B cell (primary cell): Measurements from ENCODE around the gene IQCK. TPM values are rescaled to one million over a fixed set of nuclear protein-coding genes. Genes with fewer than 3 reads are reported as not detected.

Experiments
- ATAC-seq: fragments of 200-7000 bp; cut with Tn5 transposase; one replicate; pipeline ENCODE4 v1.10.0; 2021; ENCODE audit warnings: low read depth, mild to moderate bottlenecking, moderate number of reproducible peaks, moderate library complexity
- CTCF ChIA-PET: fragments of 350-600 bp; sonication (Branson Sonifier 250); formaldehyde crosslinking; loops from one replicate; lab custom pipeline; 2021; ENCODE audit warnings: antibody characterized with exemption, inconsistent platforms; lab: Charles Lee
- POLR2A ChIA-PET: fragments of 350-600 bp; sonication (Branson Sonifier 250); formaldehyde crosslinking; loops from one replicate; lab custom pipeline; 2021; ENCODE audit warnings: antibody characterized with exemption; lab: Charles Lee
- DNase-seq: peaks from one replicate; pipeline ENCODE4 v3.0.0; 2013
- H2AFZ ChIP-seq: 2 replicates; pipeline ENCODE4 v1.6.1; 2012; ENCODE audit warnings: mild to moderate bottlenecking, low read depth, low read length; ENCODE audit not compliant: insufficient read depth, poor library complexity, severe bottlenecking
- H3K27ac ChIP-seq, 2 donors: 1 replicate in 1 of 2; 2 replicates in 1 of 2; pipeline ENCODE4 v1.5.1; 2012 to 2013; ENCODE audit warnings: low read length in 2 of 2, mild to moderate bottlenecking in 2 of 2, moderate library complexity in 1 of 2
- H3K27me3 ChIP-seq, 4 experiments: fragments of 200-600 bp in 1 of 4; sonication (generic) in 1 of 4; replicated peaks in 1 of 4; 1 replicate in 2 of 4; 2 replicates in 2 of 4; pipeline versions ENCODE4 v1.6.1 to v1.7.0; 2013 to 2016; ENCODE audit warnings: low read length in 3 of 4, mild to moderate bottlenecking in 2 of 4, mixed read lengths in 1 of 4, moderate library complexity in 1 of 4; ENCODE audit not compliant: insufficient read depth in 4 of 4, control insufficient read depth in 3 of 4; ENCODE audit errors: control extremely low read depth in 1 of 4
- H3K36me3 ChIP-seq, 2 experiments: replicated peaks in 1 of 2; 1 replicate in 1 of 2; 2 replicates in 1 of 2; pipeline versions ENCODE4 v1.6.1 to v1.7.1; 2013; ENCODE audit warnings: low read length in 1 of 2; ENCODE audit not compliant: insufficient read depth in 2 of 2, control insufficient read depth in 1 of 2; ENCODE audit errors: control extremely low read depth in 1 of 2, extremely low read depth in 1 of 2
- H3K4me1 ChIP-seq, 2 donors: fragments of 200-600 bp in 1 of 2; sonication (generic) in 1 of 2; 1 replicate in 1 of 2; 2 replicates in 1 of 2; pipeline versions ENCODE4 v1.5.1 to v1.6.1; 2013 to 2017; ENCODE audit warnings: low read length in 2 of 2; ENCODE audit not compliant: control insufficient read depth in 2 of 2, insufficient read depth in 2 of 2
- H3K4me2 ChIP-seq: replicated peaks from 2 replicates; pipeline ENCODE3; 2012; ENCODE audit warnings: mild to moderate bottlenecking, low read depth, low read length; ENCODE audit not compliant: poor library complexity, severe bottlenecking
- H3K4me3 ChIP-seq, 5 experiments: fragments of 200-600 bp in 1 of 5; sonication (generic) in 1 of 5; 1 replicate in 3 of 5; 2 replicates in 2 of 5; pipeline versions ENCODE4 v1.5.1 to v1.7.0; 2011 to 2016; ENCODE audit warnings: low read length in 4 of 5, mild to moderate bottlenecking in 4 of 5, low read depth in 2 of 5, control low read depth in 1 of 5, moderate library complexity in 1 of 5; ENCODE audit not compliant: insufficient read depth in 1 of 5; ENCODE audit errors: control extremely low read depth in 1 of 5, extremely low read depth in 1 of 5
- H3K79me2 ChIP-seq: fragments of 200-600 bp; sonication (generic); one replicate; pipeline ENCODE4 v1.6.0; 2016; ENCODE audit warnings: low read length; ENCODE audit not compliant: control insufficient read depth, insufficient read depth
- H3K9ac ChIP-seq: fragments of 200-600 bp; sonication (generic); 2 replicates; pipeline ENCODE4 v1.6.1; 2017; ENCODE audit warnings: mild to moderate bottlenecking, low read length, moderate library complexity
- H3K9me3 ChIP-seq, 3 donors: one replicate each; pipeline versions ENCODE4 v1.6.1 to v1.7.1; 2013; ENCODE audit warnings: low read length in 2 of 3; ENCODE audit not compliant: control insufficient read depth in 2 of 3, insufficient read depth in 1 of 3; ENCODE audit errors: control extremely low read depth in 1 of 3
- H4K20me1 ChIP-seq: 2 replicates; pipeline ENCODE4 v1.6.0; 2012; ENCODE audit warnings: mild to moderate bottlenecking, low read length; ENCODE audit not compliant: insufficient read depth, control insufficient read depth, poor library complexity, severe bottlenecking
- H3K27ac Mint-ChIP-seq: one replicate; pipeline ENCODE4 v1.8.0; 2021; ENCODE audit warnings: mixed read lengths
- H3K27me3 Mint-ChIP-seq: one replicate; pipeline ENCODE4 v1.8.0; 2021; ENCODE audit warnings: mixed read lengths
- H3K4me1 Mint-ChIP-seq: one replicate; pipeline ENCODE4 v1.8.0; 2021; ENCODE audit warnings: mixed read lengths
- H3K4me3 Mint-ChIP-seq: one replicate; pipeline ENCODE4 v1.8.0; 2021; ENCODE audit warnings: mixed read lengths
- H3K9me3 Mint-ChIP-seq: one replicate; pipeline ENCODE4 v1.8.0; 2022; ENCODE audit warnings: mixed read lengths; ENCODE audit not compliant: insufficient read depth
- EZH2 ChIP-seq: IDR thresholded peaks from 2 replicates; pipeline ENCODE4 v1.6.1; 2012; ENCODE audit warnings: borderline replicate concordance, low read depth, mild to moderate bottlenecking, moderate library complexity, low read length; ENCODE audit not compliant: insufficient read depth, poor library complexity, severe bottlenecking
- WGBS: methylation state at CpG from one replicate; pipeline ENCODE4 v1.1.5; 2013; ENCODE audit warnings: missing lambda C conversion rate; ENCODE audit not compliant: insufficient coverage; 5-methylcytosine and 5-hydroxymethylcytosine counted together
- intact Hi-C: fragments of 100-400 bp; cut with micrococcal nuclease; formaldehyde crosslinking; loops from one replicate; pipeline ENCODE4 v1.10.0; 2022
- polyA plus RNA-seq: library from polyadenylated mRNA; depleted of rRNA; stranded (reverse); fragments of >200 nt; gene quantifications from 2 replicates; pipeline ENCODE4 v1.2.3, GENCODE V29; 2012
- total RNA-seq, 2 donors: library from RNA; stranded (reverse); fragments of 120-200 nt in 1 of 2; gene quantifications; 1 replicate in 1 of 2; 2 replicates in 1 of 2; pipeline versions ENCODE4 v1.2.3 to v1.2.4, GENCODE V29; 2013 to 2022
- TF ChIP-seq, protein P1 (sequence below): fragments of 200-600 bp; IDR thresholded peaks from one replicate; pipeline ENCODE4 v1.8.0; 2022; ENCODE audit warnings: antibody characterized with exemption, mild to moderate bottlenecking

Gene IQCK
- total and polyA plus RNA-seq, 2 donors (not counting 1 experiment from before 2014, with no cell fraction given) = 1.00 to 3.0 TPM

DNA sequence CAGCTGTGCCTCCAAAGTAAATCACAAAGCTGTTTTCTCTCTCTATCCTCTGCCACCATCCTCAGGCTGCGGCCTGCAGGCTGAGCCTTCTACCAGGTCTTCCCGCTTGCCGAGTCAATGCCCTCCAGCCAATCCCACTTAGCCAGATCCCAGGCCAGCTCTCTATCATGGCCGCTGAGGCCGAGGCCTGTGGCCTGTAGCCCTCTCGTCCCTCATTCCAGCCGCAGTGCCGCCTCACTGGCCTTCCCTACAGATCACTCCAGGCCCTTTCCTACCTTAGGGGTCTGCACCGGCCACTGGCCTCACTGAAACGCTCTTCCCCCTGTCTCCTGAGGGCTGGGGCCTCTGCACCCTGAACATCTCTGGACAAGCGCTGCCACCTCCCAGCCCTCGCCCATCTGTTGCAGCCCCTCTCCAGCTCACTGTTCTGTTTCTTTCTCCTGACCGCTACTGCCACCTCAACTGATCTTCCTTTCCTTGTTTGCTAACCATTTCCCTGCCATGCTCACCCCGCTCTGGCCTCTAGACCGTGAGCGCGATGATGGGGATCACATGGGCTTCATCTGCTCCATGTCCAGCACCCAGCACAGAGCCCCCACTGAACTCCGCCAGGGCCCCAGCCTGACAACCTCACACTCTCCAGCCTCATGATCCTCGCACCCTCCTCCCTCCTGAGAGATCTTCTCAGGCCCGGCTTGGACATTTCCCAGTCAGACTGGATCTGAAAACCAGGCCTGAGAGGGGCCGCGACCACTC is 8.5 kb upstream of the IQCK start:
- Histone ChIP-seq H3K27ac (no peak overlapping the region), H3K36me3 (peaks cover 0 to 64% of the 10 kb centered on the region in 2 experiments), H4K20me1 (peaks cover 12% of the 10 kb centered on the region), H3K79me2 (peaks cover 23% of the 10 kb centered on the region), H3K9me3 (no peaks in the 10 kb centered on the region), H3K4me3 (no peak overlapping the region), H3K4me1 (no peaks in the 10 kb centered on the region), H2AFZ (no peak overlapping the region), H3K9ac (no peak overlapping the region), H3K27me3 (no peaks in the 10 kb centered on the region), H3K4me2 (no peak overlapping the region)
- intact Hi-C loops = no loop called here
- Mint-ChIP-seq H3K4me3 (no peak overlapping the region), H3K9me3 (no peaks in the 10 kb centered on the region), H3K4me1 (no peaks in the 10 kb centered on the region), H3K27ac (no peak overlapping the region), H3K27me3 (no peaks in the 10 kb centered on the region)
- ChIA-PET POLR2A (no interaction called here), CTCF (no interaction called here)
- no peak for DNase-seq
- no peak for ATAC-seq
- WGBS = 97% methylated on average over 22 of the region's 22 CpGs
- no peak for TF ChIP-seq EZH2
- TF ChIP-seq, protein P1, sequence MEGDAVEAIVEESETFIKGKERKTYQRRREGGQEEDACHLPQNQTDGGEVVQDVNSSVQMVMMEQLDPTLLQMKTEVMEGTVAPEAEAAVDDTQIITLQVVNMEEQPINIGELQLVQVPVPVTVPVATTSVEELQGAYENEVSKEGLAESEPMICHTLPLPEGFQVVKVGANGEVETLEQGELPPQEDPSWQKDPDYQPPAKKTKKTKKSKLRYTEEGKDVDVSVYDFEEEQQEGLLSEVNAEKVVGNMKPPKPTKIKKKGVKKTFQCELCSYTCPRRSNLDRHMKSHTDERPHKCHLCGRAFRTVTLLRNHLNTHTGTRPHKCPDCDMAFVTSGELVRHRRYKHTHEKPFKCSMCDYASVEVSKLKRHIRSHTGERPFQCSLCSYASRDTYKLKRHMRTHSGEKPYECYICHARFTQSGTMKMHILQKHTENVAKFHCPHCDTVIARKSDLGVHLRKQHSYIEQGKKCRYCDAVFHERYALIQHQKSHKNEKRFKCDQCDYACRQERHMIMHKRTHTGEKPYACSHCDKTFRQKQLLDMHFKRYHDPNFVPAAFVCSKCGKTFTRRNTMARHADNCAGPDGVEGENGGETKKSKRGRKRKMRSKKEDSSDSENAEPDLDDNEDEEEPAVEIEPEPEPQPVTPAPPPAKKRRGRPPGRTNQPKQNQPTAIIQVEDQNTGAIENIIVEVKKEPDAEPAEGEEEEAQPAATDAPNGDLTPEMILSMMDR = no peak

DNA sequence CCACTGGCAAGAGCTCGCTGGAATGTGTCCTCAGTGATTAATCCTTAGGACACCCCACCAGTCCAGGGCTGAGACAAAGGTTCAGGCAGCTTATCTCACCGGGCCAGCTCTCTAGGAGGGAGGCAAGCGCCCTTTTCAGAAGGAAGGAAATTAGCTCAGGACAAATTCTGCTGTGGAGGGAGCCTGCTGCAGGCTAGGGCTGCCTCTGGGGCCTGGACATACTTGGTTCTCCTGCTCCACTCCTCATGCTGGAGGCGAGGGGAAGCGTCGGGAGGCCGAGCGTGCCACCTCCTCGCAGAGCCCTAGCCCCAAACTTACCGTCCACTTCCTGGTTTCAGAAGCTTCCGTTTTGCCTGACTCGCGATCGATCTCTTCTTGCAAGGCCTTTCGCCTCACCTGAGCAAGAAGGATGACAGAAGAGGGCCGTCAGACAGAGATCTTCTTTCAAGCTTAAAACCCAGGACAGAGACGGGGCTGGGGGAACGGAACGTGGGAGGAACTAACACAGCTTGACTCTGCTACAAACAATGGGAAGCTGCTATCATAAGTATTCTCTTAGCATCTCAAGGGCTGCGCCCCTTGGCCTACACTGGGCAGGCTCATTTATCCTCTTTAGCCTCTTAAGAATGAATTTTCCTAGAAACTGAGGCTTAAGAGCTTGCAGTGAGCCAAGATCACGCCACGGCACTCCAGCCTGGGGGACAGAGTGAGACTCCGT is 7.7 kb upstream of the IQCK start:
- ATAC-seq = no peak
- H3K4me1 ChIP-seq = no peaks in the 10 kb centered on the region
- H3K4me3 ChIP-seq = no peak overlapping the region
- H3K27me3 Mint-ChIP-seq = no peaks in the 10 kb centered on the region
- no peak for TF ChIP-seq EZH2
- TF ChIP-seq, protein P1 = no peak
- no peak overlapping the region for H3K27ac ChIP-seq
- DNase-seq = no peak
- 91% methylated on average over 20 of the region's 23 CpGs for WGBS
- peaks cover 0 to 56% of the 10 kb centered on the region in 2 experiments for H3K36me3 ChIP-seq
- H3K27ac Mint-ChIP-seq = no peak overlapping the region
- no peaks in the 10 kb centered on the region for H3K4me1 Mint-ChIP-seq
- H4K20me1 ChIP-seq = peaks cover 12% of the 10 kb centered on the region
- H3K4me3 Mint-ChIP-seq = no peak overlapping the region
- intact Hi-C loops = no loop called here
- no peak overlapping the region for H3K4me2 ChIP-seq
- ChIA-PET POLR2A (no interaction called here), CTCF (interaction anchor here (1.1 kb wide), 1 partner anchor 13 kb away, joined by 4 read pairs; no protein-coding TSS in a partner anchor)
- no peak overlapping the region for H3K9ac ChIP-seq
- no peaks in the 10 kb centered on the region for H3K9me3 Mint-ChIP-seq
- no peak overlapping the region for H2AFZ ChIP-seq
- no peaks in the 10 kb centered on the region for H3K9me3 ChIP-seq
- H3K79me2 ChIP-seq = peaks cover 25% of the 10 kb centered on the region
- no peaks in the 10 kb centered on the region for H3K27me3 ChIP-seq
